MM.1S (cell line): ENCODE data around the gene OR2T11.

Experiments
- DNase-seq: peaks from one replicate; pipeline ENCODE4 v3.0.0-alpha.2; 2015
- H2AFZ ChIP-seq: fragments of 300-600 bp; sonication (generic); 2 replicates; pipeline ENCODE4 v1.6.0; 2016; ENCODE audit warnings: antibody characterized with exemption, low read length
- H3F3A ChIP-seq: fragments of 300-600 bp; sonication (generic); 2 replicates; pipeline ENCODE4 v1.6.1; 2016; ENCODE audit warnings: mild to moderate bottlenecking, antibody characterized with exemption, low read length, moderate library complexity, mixed read lengths; ENCODE audit not compliant: insufficient read depth
- H3K27ac ChIP-seq: fragments of 300-600 bp; sonication (generic); 2 replicates; pipeline ENCODE4 v1.5.1; 2016; ENCODE audit warnings: mild to moderate bottlenecking, low read length
- H3K27me3 ChIP-seq: fragments of 300-600 bp; sonication (generic); replicated peaks from 2 replicates; pipeline ENCODE4 v1.6.0; 2016; ENCODE audit warnings: low read length; ENCODE audit not compliant: insufficient read depth
- H3K36me3 ChIP-seq: fragments of 300-600 bp; sonication (generic); replicated peaks from 2 replicates; pipeline ENCODE4 v1.6.1; 2016; ENCODE audit warnings: mild to moderate bottlenecking, low read length, mixed read lengths; ENCODE audit not compliant: insufficient read depth
- H3K4me1 ChIP-seq: fragments of 300-600 bp; sonication (generic); 2 replicates; pipeline ENCODE4 v1.6.1; 2016; ENCODE audit warnings: low read length, mixed read lengths
- H3K4me2 ChIP-seq: fragments of 300-600 bp; sonication (generic); 2 replicates; pipeline ENCODE4 v1.6.0; 2016; ENCODE audit warnings: low read depth, low read length
- H3K4me3 ChIP-seq: fragments of 300-600 bp; sonication (generic); 2 replicates; pipeline ENCODE4 v1.5.1; 2016; ENCODE audit warnings: low read length, mixed read lengths
- H3K79me2 ChIP-seq: fragments of 300-600 bp; sonication (generic); 2 replicates; pipeline ENCODE4 v1.6.1; 2016; ENCODE audit warnings: mixed run types, low read length, mixed read lengths
- H3K9ac ChIP-seq: fragments of 300-600 bp; sonication (generic); 2 replicates; pipeline ENCODE4 v1.6.1; 2016; ENCODE audit warnings: low read length, mixed read lengths
- H3K9me2 ChIP-seq: fragments of 300-600 bp; sonication (generic); replicated peaks from 2 replicates; pipeline ENCODE4 v1.6.1; 2016; ENCODE audit warnings: mild to moderate bottlenecking, low read length, mixed read lengths; ENCODE audit not compliant: insufficient read depth
- H3K9me3 ChIP-seq: fragments of 300-600 bp; sonication (generic); replicated peaks from 2 replicates; pipeline ENCODE4 v1.6.1; 2016; ENCODE audit warnings: mild to moderate bottlenecking, low read length, mixed read lengths; ENCODE audit not compliant: insufficient read depth
- H4K20me1 ChIP-seq: fragments of 300-600 bp; sonication (generic); 2 replicates; pipeline ENCODE4 v1.6.1; 2016; ENCODE audit warnings: mild to moderate bottlenecking, low read length, moderate library complexity, mixed read lengths; ENCODE audit not compliant: insufficient read depth
- EZH2 ChIP-seq: fragments of 300-600 bp; sonication (generic); optimal IDR thresholded peaks from 2 replicates; pipeline ENCODE3; 2017; ENCODE audit warnings: low read depth, mild to moderate bottlenecking, antibody characterized with exemption, low read length, mixed read lengths
- EZH2phosphoT487 ChIP-seq: fragments of 300-600 bp; sonication (generic); IDR thresholded peaks from 2 replicates; pipeline ENCODE4 v1.6.1; 2018; ENCODE audit warnings: antibody characterized with exemption, low read length
- TF ChIP-seq, protein P1 (sequence below): fragments of 300-600 bp; sonication (generic); IDR thresholded peaks from 2 replicates; pipeline ENCODE4 v1.5.1; 2016; ENCODE audit warnings: antibody characterized with exemption, low read length, mixed read lengths

OR2T11 gene

DNA sequence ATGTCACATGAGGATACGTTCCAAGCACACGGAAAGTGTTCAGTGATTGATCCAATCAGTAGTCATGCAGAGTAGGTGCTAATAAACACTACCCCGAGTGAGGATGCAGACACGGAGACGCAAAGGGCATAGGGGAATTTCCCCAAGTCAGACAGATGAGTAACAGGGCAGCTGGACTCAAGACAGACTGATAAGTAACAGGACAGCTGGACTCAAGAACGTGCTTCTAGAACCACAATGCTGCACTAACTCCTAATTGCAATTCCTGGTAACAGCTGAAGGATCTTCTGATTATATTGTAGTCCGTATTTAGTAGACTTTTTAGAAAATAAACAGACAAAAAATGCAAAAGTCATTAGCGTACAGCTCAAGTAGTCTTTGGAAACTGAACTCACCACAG is 35.5 kb downstream of the OR2T11 start:
- no peak for DNase-seq
- Histone ChIP-seq H2AFZ (no peak overlapping the region), H3K9ac (no peak overlapping the region), H3K9me2 (no peaks in the 10 kb centered on the region), H3K9me3 (no peaks in the 10 kb centered on the region), H3K4me1 (no peaks in the 10 kb centered on the region), H3K27ac (no peak overlapping the region), H3K36me3 (no peaks in the 10 kb centered on the region), H3F3A (no peaks in the 10 kb centered on the region), H4K20me1 (no peaks in the 10 kb centered on the region), H3K79me2 (no peaks in the 10 kb centered on the region), H3K4me2 (no peak overlapping the region), H3K4me3 (no peak overlapping the region), H3K27me3 (no peaks in the 10 kb centered on the region)
- TF ChIP-seq EZH2 (no peak), EZH2phosphoT487 (no peak)
- TF ChIP-seq, protein P1, sequence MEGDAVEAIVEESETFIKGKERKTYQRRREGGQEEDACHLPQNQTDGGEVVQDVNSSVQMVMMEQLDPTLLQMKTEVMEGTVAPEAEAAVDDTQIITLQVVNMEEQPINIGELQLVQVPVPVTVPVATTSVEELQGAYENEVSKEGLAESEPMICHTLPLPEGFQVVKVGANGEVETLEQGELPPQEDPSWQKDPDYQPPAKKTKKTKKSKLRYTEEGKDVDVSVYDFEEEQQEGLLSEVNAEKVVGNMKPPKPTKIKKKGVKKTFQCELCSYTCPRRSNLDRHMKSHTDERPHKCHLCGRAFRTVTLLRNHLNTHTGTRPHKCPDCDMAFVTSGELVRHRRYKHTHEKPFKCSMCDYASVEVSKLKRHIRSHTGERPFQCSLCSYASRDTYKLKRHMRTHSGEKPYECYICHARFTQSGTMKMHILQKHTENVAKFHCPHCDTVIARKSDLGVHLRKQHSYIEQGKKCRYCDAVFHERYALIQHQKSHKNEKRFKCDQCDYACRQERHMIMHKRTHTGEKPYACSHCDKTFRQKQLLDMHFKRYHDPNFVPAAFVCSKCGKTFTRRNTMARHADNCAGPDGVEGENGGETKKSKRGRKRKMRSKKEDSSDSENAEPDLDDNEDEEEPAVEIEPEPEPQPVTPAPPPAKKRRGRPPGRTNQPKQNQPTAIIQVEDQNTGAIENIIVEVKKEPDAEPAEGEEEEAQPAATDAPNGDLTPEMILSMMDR = no peak

DNA sequence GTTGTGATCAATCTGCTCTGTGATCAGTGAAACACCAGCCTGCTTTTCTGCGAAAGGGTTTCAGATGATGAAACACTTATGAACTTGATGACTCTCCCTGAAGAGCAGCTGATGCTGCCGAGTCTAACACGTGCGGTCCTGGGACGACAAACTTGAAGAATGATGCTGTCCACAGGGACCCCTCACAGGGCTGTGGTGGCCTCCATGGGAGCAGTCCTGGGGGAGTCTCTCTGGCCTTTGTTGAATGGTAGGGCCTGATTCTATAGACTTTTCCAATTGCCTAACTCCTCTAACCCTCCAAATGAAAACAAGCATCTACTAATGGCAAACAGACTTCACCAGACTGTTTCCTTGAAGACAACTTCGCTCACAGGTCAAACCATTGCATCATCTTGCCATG is 37.3 kb downstream of the OR2T11 start, which contains the start of gene OR2T10:
Gene OR2T10, minus strand, starts transcription at position 112 of the 400 bp plus-strand sequence. CDS start 3,932 bp downstream, outside the sequence.
- DNase-seq = no peak
- no peaks in the 10 kb centered on the region for H3K27me3 ChIP-seq
- no peak within 1 kb of the TSS for H3K4me2 ChIP-seq
- no peaks in the 10 kb centered on the region for H3K36me3 ChIP-seq
- H3K4me1 ChIP-seq = no peaks in the 10 kb centered on the region
- no peak within 1 kb of the TSS for H3K9ac ChIP-seq
- H2AFZ ChIP-seq = no peak within 1 kb of the TSS
- no peaks in the 10 kb centered on the region for H3F3A ChIP-seq
- H3K4me3 ChIP-seq = no peak within 1 kb of the TSS
- TF ChIP-seq EZH2 (no peak), EZH2phosphoT487 (no peak)
- TF ChIP-seq, protein P1 = no peak
- H4K20me1 ChIP-seq = no peaks in the 10 kb centered on the region
- no peaks in the 10 kb centered on the region for H3K9me2 ChIP-seq
- no peak within 1 kb of the TSS for H3K27ac ChIP-seq
- no peaks in the 10 kb centered on the region for H3K9me3 ChIP-seq
- no peaks in the 10 kb centered on the region for H3K79me2 ChIP-seq

DNA sequence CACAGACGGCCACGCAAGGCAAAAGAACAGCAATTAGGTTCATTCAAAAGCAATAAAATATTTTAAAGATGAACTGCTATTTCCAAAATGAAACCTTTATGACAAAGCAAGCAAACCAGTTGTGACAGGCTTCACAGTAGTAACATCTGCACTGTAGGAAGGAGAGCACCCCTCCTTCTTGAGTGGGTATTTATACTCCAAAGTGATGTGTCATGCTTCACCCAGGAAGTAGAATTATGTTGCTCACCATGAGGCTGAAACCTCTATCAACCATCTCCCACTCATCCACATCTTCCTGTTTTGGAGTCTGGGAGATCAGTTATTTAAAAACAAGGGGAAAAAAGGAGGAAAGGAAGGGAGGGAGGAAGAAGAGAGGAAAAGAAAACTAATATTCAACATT is 38.3 kb downstream of the OR2T11 start:
- no peak for TF ChIP-seq EZH2phosphoT487
- TF ChIP-seq, protein P1 = no peak
- Histone ChIP-seq H3K27me3 (no peaks in the 10 kb centered on the region), H3K27ac (no peak overlapping the region), H3F3A (no peaks in the 10 kb centered on the region), H3K4me1 (no peaks in the 10 kb centered on the region), H3K4me2 (no peak overlapping the region), H3K9me2 (no peaks in the 10 kb centered on the region), H2AFZ (no peak overlapping the region), H3K36me3 (no peaks in the 10 kb centered on the region), H3K9me3 (no peaks in the 10 kb centered on the region), H3K9ac (no peak overlapping the region), H3K4me3 (no peak overlapping the region), H3K79me2 (no peaks in the 10 kb centered on the region), H4K20me1 (no peaks in the 10 kb centered on the region)
- no peak for DNase-seq
